GM12873 (cell line): ENCODE measurements around the gene NOTUM.

Experiments
- TF ChIP-seq, protein P1 (sequence below): IDR thresholded peaks from 2 replicates; pipeline ENCODE4 v1.5.1; 2012; ENCODE audit warnings: low read depth, mild to moderate bottlenecking, moderate library complexity, low read length, control low read depth; ENCODE audit not compliant: insufficient read depth; ENCODE audit errors: missing control alignments

NOTUM gene

DNA sequence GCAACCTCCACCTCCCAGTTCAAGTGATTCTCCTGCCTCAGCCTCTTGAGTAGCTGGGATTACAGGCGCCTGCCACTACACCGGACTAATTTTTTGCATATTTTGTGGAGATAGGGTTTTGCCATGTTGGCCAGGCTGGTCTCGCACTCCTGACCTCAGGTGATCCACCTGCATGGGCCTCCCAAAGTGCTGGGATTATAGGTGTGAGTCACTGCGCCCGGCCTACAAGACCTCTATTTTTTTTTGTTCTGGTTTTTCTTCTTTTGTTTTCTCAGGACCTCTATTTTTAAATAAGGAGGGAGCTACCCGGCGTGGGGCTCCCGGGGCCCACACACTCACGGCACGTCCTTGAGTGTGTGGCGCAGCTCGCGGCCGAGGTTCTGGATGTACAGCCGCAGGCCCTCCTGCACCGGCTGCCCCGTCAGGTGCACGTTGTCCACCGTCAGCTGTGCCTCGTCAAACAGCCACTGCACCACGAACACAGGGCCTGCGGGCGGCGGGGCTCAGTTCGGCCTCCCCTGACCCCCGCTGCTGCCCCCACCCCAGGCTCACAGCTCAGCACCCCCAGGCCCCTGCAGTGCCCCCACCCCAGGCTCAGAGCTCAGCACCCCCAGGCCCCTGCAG lies 5.8 kb downstream of the NOTUM start:
- TF ChIP-seq, protein P1, sequence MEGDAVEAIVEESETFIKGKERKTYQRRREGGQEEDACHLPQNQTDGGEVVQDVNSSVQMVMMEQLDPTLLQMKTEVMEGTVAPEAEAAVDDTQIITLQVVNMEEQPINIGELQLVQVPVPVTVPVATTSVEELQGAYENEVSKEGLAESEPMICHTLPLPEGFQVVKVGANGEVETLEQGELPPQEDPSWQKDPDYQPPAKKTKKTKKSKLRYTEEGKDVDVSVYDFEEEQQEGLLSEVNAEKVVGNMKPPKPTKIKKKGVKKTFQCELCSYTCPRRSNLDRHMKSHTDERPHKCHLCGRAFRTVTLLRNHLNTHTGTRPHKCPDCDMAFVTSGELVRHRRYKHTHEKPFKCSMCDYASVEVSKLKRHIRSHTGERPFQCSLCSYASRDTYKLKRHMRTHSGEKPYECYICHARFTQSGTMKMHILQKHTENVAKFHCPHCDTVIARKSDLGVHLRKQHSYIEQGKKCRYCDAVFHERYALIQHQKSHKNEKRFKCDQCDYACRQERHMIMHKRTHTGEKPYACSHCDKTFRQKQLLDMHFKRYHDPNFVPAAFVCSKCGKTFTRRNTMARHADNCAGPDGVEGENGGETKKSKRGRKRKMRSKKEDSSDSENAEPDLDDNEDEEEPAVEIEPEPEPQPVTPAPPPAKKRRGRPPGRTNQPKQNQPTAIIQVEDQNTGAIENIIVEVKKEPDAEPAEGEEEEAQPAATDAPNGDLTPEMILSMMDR: no peak

DNA sequence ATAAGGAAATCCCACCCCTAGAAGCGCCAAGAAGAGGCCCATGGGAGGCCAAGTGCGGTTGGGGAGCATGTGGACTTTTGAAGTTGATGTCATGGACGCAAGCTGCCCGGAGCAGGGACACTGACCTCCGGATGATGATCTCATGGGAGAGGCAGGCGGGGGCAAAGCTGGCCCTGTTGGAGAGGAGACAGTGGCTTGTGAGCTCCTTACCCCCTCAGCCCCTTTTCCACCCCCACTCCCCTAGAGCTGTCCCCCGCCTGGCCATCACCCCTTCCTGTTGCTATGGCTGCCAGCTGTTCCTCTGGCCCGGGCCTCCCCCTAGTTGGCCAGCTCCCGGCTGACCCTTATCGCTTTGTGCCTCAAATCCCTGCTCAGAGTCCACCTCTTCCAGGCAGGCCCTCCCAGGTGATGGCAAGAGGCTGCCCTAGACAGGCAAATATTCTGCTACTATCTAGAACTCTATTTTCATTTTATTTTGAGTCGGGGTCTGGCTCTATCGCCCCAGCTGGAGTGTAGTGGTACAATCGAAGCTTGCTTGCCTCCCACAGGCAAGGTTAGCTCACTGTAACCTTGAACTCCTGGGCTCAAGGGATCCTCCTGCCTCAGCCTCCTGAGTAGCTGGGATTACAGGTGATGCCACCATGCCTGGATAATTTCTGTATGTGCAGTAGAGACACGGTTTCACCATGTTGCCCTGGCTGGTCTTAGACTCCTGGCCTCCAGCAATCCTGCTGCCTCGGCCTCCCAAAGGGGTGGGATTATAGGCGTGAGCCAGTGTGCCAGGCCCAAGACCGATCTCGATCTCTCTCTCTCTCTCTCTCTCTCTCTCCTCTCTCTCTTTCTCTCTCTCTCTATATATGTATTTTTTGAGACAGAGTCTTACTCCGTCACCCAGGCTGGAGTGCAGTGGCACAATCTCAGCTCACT lies 6.6 kb downstream of the NOTUM start:
- TF ChIP-seq, protein P1: no peak

DNA sequence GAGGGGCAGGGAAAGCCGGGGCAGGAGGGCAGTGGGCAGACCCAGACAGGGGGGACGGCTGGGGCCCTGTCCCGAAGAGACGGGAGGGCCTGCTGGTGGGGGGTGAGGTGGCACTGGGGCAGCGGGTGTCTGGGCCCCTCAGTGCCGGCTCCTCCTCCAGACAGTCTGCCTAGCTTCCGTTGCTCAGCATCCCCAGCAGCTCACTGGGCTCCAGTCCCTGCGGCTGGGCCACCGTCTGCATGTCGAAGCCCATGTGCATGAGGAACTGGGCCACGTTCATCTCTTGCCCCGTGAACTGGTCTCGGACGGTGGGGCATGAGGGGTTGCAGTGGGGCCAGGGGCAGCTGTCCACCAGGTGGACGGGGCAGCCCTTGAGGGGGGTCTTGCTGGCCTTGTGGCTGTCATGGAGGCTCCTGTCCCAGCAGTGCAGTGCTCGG lies 8.2 kb downstream of the NOTUM start:
- TF ChIP-seq, protein P1: no peak

- TF ChIP-seq, protein P1: no peak
Measured at GRCh38 chr17:81951785-81952684, 9.0 kb downstream of the NOTUM start.

DNA sequence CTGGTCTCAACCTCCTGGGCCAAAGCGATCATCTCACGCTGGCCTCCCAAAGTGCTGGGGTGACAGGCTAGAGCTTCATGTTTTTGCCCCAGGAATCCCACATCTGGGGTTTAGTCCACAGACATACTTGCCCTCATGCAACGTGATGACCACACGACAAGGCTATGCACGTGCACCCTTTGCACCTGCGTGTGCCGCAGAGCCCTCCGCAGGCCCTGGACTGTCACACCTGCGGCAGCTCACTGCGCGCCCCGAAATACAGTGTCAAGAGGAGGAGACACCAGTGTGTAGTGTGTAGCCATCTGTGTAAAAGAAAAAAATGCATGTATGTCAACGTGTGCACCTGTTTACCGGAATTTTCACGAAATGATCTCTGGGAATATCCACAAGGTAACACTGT lies 10.5 kb downstream of the NOTUM start:
- TF ChIP-seq, protein P1: no peak

DNA sequence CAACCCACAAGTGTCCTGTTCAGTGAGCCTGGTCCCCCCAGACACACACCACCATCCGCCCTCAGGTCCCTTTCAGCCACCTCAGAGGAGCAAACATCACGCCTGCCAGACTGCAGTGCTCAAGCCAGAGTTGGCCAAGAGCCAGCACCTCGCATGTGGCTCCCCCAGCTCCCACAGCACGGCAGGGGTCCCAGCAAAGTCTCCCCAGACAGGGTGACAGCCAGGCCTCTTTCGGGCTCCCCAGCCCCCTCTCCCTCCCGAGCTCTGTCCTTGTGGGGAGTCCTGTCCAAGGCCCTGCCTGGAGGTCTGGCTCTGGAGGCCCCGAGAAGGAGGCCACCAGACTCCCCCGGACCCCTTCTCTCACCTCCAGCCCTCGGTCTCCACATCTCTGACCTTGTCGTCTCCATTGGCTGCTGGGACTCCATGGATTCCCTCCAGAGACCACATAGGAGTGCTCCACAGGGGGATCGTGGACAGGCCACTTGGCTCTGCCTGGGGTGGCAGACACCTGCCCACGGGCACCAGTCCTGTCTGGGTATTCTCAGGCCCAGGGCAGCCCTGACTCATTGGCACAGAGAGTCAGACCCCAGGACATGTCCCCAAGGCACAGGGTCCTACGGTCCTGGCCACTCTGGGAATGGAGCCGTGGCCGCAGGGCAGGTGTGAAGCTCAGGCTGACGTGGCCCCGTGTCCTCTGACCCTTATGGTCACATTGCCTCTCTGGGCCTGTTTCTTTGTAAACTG lies 12.2 kb downstream of the NOTUM start:
- TF ChIP-seq, protein P1: no peak

DNA sequence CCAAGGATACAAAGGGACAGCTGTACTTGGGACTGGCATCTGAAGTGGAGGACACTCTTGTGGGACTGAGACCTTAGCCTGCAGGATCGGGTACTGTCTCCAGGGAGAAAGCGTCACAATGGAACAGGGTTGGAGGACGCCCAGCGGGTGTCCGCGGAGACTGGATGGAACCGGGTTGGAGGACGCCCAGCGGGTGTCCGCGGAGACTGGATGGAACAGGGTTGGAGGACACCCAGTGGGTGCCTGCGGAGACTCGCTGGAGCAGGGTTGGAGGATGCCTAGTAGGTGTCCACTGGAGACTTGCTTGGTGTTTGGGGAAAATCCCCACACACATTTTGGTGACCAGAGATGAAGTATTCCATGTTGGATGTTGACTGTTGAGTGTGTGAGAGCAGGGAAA lies 13.8 kb downstream of the NOTUM start, which contains the start of gene MYADML2:
Gene MYADML2 (minus strand): TSS at position 45 of the 400 bp plus-strand sequence. CDS start 5,492 bp downstream, outside the sequence.
- TF ChIP-seq, protein P1: no peak
